Astrocyte of the spinal cord (primary cell): Measurements from ENCODE around the gene LGR4.
A peak's percentile ranks its signal among the peaks of the same experiment; 100 is the strongest.

Source experiments
- DNase-seq: peaks from one replicate; pipeline ENCODE4 v3.0.0; 2011; ENCODE audit warnings: low read depth, low spot score
- H3K4me3 ChIP-seq: 2 replicates; pipeline ENCODE4 v1.5.1; 2011; ENCODE audit warnings: low read depth, mild to moderate bottlenecking, low read length, moderate library complexity
- in situ Hi-C: cut with HindIII; loops from 2 replicates; pipeline ENCODE4 v1.10.0; 2017; ENCODE audit warnings: low sequenced_read_pairs
- TF ChIP-seq, protein P1 (sequence below): IDR thresholded peaks from 2 replicates; pipeline ENCODE4 v1.5.1; 2012; ENCODE audit warnings: low read depth, mild to moderate bottlenecking, low read length, inconsistent platforms

The LGR4 gene

DNA sequence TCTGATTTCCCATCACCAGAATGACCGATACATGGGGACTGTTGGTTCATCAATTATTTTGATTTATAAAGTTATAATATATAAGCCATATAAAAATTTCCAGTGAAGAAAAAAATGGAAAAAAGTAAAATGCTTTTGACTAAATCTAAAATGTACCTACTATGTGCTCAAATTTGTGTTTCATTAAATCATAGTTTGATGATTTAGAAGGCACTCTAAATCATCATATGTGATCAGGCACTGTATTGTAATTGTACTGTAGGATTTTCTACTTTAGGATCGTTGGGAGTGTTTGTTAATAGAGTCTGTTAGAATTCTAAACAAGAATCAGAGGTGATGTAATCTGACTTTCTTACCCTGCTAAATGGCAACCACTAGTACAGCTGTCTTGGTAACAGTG, 31.6 kb upstream of the LGR4 start:
- no peak for DNase-seq
- TF ChIP-seq, protein P1, sequence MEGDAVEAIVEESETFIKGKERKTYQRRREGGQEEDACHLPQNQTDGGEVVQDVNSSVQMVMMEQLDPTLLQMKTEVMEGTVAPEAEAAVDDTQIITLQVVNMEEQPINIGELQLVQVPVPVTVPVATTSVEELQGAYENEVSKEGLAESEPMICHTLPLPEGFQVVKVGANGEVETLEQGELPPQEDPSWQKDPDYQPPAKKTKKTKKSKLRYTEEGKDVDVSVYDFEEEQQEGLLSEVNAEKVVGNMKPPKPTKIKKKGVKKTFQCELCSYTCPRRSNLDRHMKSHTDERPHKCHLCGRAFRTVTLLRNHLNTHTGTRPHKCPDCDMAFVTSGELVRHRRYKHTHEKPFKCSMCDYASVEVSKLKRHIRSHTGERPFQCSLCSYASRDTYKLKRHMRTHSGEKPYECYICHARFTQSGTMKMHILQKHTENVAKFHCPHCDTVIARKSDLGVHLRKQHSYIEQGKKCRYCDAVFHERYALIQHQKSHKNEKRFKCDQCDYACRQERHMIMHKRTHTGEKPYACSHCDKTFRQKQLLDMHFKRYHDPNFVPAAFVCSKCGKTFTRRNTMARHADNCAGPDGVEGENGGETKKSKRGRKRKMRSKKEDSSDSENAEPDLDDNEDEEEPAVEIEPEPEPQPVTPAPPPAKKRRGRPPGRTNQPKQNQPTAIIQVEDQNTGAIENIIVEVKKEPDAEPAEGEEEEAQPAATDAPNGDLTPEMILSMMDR = no peak
- in situ Hi-C loops = no loop called here
- H3K4me3 ChIP-seq = no peak overlapping the region

GRCh38 chr11:27501100-27501499, 28.5 kb upstream of the LGR4 start:
- no peak for DNase-seq
- in situ Hi-C loops = no loop called here
- TF ChIP-seq, protein P1 = no peak
- no peak overlapping the region for H3K4me3 ChIP-seq

- in situ Hi-C loops = loop anchor here (25.0 kb wide), 1 partner anchor 311 kb away; no protein-coding TSS in a partner anchor
- TF ChIP-seq, protein P1 = no peak
- DNase-seq = no peak
- no peak overlapping the region for H3K4me3 ChIP-seq
These were observed 25.3 kb upstream of the LGR4 start for GRCh38 chr11:27497911-27498310.

DNA sequence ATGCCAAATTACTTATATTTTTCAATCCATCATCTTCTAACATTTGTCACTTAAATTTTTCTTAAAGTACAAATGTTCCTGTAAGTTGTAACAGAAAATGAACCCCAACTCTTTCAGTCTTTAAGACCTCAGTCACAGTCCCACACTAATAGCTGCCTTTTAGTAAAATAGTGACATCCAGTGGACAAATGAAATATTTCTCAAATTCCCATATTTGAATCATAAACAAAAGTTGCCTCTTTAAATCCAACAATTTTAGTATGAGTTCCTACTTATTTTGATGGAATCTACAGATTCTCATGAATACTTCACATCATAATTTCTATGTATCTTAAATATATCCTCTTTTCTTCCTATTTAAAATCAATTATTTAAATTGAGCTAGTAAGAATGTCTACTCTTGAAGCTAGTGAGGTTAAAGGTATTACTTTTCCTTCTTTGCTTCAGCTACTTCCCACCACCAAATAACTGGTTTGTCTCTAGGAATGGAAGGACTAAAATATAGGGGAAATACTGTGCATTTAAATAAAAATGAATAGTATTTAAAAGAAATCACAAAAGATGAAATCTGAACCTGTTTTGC, 24.8 kb upstream of the LGR4 start:
- peak; percentile 45 for DNase-seq
- no peak overlapping the region for H3K4me3 ChIP-seq
- in situ Hi-C loops = loop anchor here (25.0 kb wide), 1 partner anchor 310 kb away; no protein-coding TSS in a partner anchor
- TF ChIP-seq, protein P1 = peak; percentile 46

GRCh38 chr11:27496461-27496860, 23.9 kb upstream of the LGR4 start:
- no peak overlapping the region for H3K4me3 ChIP-seq
- in situ Hi-C loops = loop anchor here (25.0 kb wide), 1 partner anchor 309 kb away; no protein-coding TSS in a partner anchor
- TF ChIP-seq, protein P1 = no peak
- no peak for DNase-seq

DNA sequence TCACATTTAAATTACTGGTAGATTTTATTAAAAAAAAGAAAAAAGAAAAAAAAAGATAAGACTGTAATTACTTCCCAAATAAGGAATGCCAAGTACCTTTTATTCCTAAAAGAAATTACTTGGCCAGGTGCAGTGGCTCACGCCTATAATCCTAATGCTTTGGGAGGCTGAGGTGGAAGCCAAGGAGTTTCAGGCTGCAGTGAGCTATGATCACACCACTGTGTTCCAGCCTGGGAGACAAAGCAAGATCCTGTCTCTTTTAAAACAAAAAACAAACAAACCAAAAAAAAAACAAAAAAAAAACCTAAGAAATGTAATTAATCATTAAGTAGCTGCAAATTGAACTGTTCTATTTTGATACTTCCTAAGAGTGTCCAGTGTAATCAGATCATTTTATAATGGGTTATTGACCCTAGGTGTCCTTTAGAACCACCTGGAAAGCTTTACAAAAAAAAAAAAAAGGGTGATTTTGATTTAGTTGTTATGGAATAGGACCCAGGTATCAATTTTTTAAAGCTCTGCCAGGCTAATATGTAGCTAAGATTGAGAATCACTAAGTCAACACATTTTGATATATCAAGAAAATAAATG, 23.2 kb upstream of the LGR4 start:
- H3K4me3 ChIP-seq = no peak overlapping the region
- in situ Hi-C loops = loop anchor here (25.0 kb wide), 1 partner anchor 309 kb away; no protein-coding TSS in a partner anchor
- TF ChIP-seq, protein P1 = no peak
- no peak for DNase-seq
